HepG2 (cell line): ENCODE data around the gene YTHDF1. TPM values are rescaled to one million over a fixed set of nuclear protein-coding genes. Genes with fewer than 3 reads are reported as not detected.

Source experiments
- ATAC-seq: fragments of 200-7000 bp; cut with Tn5 transposase; 3 replicates; pipeline ENCODE4 v1.9.1; 2020; ENCODE audit warnings: mild to moderate bottlenecking, moderate library complexity
- BruUV-seq: library from RNA; stranded (reverse); fragments of 400-500 nt; replicated peaks from 2 replicates; lab custom pipeline; 2021; lab: Mats Ljungman, UMichigan
- CTCF ChIA-PET: fragments of 300-600 bp; formaldehyde crosslinking; extraction: SDS; loops from one replicate; lab custom pipeline; 2021; ENCODE audit warnings: low total read pairs, inconsistent platforms, low intra/inter-chr PET ratio; lab: Yijun Ruan, JAX
- POLR2A ChIA-PET: fragments of 350-600 bp; sonication (Branson Sonifier 250); formaldehyde crosslinking; loops from one replicate; lab custom pipeline; 2020; ENCODE audit warnings: antibody characterized with exemption, inconsistent platforms; lab: Yijun Ruan, JAX
- DNase-seq: peaks from one replicate; pipeline ENCODE4 v3.0.0-alpha.2; 2015; ENCODE audit warnings: low spot score
- FAIRE-seq: peaks from 3 replicates; lab custom pipeline; 2011; peaks lifted over from hg19 to GRCh38; lab: Jason Lieb, UNC
- H2AFZ ChIP-seq: one replicate; pipeline ENCODE4 v1.6.1; 2011; ENCODE audit warnings: low read length, inconsistent platforms
- H3K27ac ChIP-seq: fragments of 300-600 bp; 3 replicates; pipeline ENCODE4 v1.8.0; 2011; ENCODE audit warnings: mixed run types, mild to moderate bottlenecking, mixed read lengths, low read length, inconsistent platforms; ENCODE audit not compliant: insufficient read depth; ENCODE audit errors: extremely low read length
- H3K27me3 ChIP-seq, 2 experiments: fragments of 200-600 bp in 1 of 2; 2 replicates in 1 of 2; 3 replicates in 1 of 2; pipeline versions ENCODE4 v1.6.0 to v1.8.0; 2011; ENCODE audit warnings: low read length in 2 of 2, mild to moderate bottlenecking in 2 of 2, moderate library complexity in 2 of 2, inconsistent platforms in 1 of 2; ENCODE audit not compliant: insufficient read depth in 2 of 2, control insufficient read depth in 1 of 2
- H3K36me3 ChIP-seq, 2 experiments: fragments of 200-600 bp in 1 of 2; replicated peaks in 1 of 2; 2 replicates in 1 of 2; 3 replicates in 1 of 2; pipeline versions ENCODE4 v1.5.1 to v1.8.0; 2011; ENCODE audit warnings: low read length in 2 of 2, inconsistent platforms in 1 of 2; ENCODE audit not compliant: insufficient read depth in 2 of 2, control insufficient read depth in 1 of 2
- H3K4me1 ChIP-seq: 2 replicates; pipeline ENCODE4 v1.5.1; 2012; ENCODE audit warnings: low read length, inconsistent platforms; ENCODE audit not compliant: insufficient read depth
- H3K4me2 ChIP-seq: 2 replicates; pipeline ENCODE4 v1.6.0; 2011; ENCODE audit warnings: low read depth, low read length, inconsistent platforms
- H3K4me3 ChIP-seq, 3 experiments: fragments of 200-600 bp in 1 of 3; sonication (generic), shearing (Covaris generic) in 1 of 3; replicated peaks in 1 of 3; 2 replicates each; pipeline ENCODE4 v1.5.1; 2011 to 2016; ENCODE audit warnings: low read length in 3 of 3, inconsistent platforms in 2 of 3, low read depth in 2 of 3, mild to moderate bottlenecking in 2 of 3, control low read depth in 1 of 3, mixed read lengths in 1 of 3; ENCODE audit not compliant: insufficient read depth in 1 of 3
- H3K79me2 ChIP-seq: one replicate; pipeline ENCODE4 v1.6.1; 2011; ENCODE audit warnings: low read length, inconsistent platforms; ENCODE audit not compliant: insufficient read depth
- H3K9ac ChIP-seq: 2 replicates; pipeline ENCODE4 v1.6.0; 2011; ENCODE audit warnings: mild to moderate bottlenecking, low read depth, low read length, inconsistent platforms; ENCODE audit not compliant: insufficient read depth
- H3K9me3 ChIP-seq: 2 replicates; pipeline ENCODE4 v1.5.1; 2012; ENCODE audit warnings: mild to moderate bottlenecking, low read length
- H4K20me1 ChIP-seq: 2 replicates; pipeline ENCODE4 v1.6.0; 2011; ENCODE audit warnings: inconsistent platforms, mild to moderate bottlenecking, low read length, moderate library complexity; ENCODE audit not compliant: insufficient read depth
- CENPBD1 ChIP-seq: sonication (generic); formaldehyde crosslinking; IDR thresholded peaks from 2 replicates; pipeline ENCODE4 v1.8.0; 2022; ENCODE audit warnings: missing genetic modification reagents, low read depth, mild to moderate bottlenecking, borderline replicate concordance
- IRF9 ChIP-seq: sonication (generic); formaldehyde crosslinking; IDR thresholded peaks from 2 replicates; pipeline ENCODE4 v1.8.0; 2022; ENCODE audit warnings: missing genetic modification reagents, mild to moderate bottlenecking, borderline replicate concordance
- RARA ChIP-seq: IDR thresholded peaks from 2 replicates; pipeline ENCODE4 v1.6.1; 2016; ENCODE audit warnings: missing genetic modification reagents, missing compliant biosample characterization
- ZNF75D ChIP-seq: sonication (generic); formaldehyde crosslinking; IDR thresholded peaks from 2 replicates; pipeline ENCODE4 v1.8.1; 2023; ENCODE audit warnings: missing genetic modification reagents, mild to moderate bottlenecking, borderline replicate concordance
- WGBS: methylation state at CpG from one replicate; pipeline ENCODE4 v1.1.6; 2017; ENCODE audit warnings: low lambda C conversion rate; 5-methylcytosine and 5-hydroxymethylcytosine counted together
- in situ Hi-C: cut with HindIII; loops from 2 replicates; pipeline ENCODE4 v1.10.0; 2017; ENCODE audit warnings: low pct_unique_long_range_greater_than_20kb; ENCODE audit not compliant: extremely low pct_ligation_motif_present
- intact Hi-C: fragments of 100-400 bp; cut with micrococcal nuclease; formaldehyde crosslinking; loops from one replicate; pipeline ENCODE4 v1.10.0; 2022; ENCODE audit not compliant: unreplicated experiment
- polyA plus RNA-seq, 8 experiments: library from polyadenylated mRNA; depleted of rRNA in 3 of 8; stranded (reverse) in 7 of 8; unstranded in 1 of 8; fragments of >200 nt; fragmentation: Illumina TruSeq in 4 of 8; extraction: Trizol in 4 of 8; gene quantifications; 2 replicates each; pipeline versions ENCODE4 v1.2.1 to v1.2.3, GENCODE V29; 2011 to 2016; ENCODE audit warnings: low read depth in 4 of 8, missing spikeins in 1 of 8, mixed read lengths in 1 of 8; ENCODE audit not compliant: insufficient read depth in 1 of 8
- total RNA-seq, 5 experiments: library from RNA; depleted of rRNA; stranded (reverse); fragments of >200 nt; fragmentation: Illumina TruSeq; extraction: Trizol; gene quantifications; 2 replicates each; pipeline ENCODE4 v1.2.3, GENCODE V29; 2016; ENCODE audit warnings: low read depth in 1 of 5

Gene YTHDF1
- total and polyA plus RNA-seq, 2 of the 13 experiments (the other 11 are each of a cell fraction or from before 2014, with no cell fraction given), result 34.5 to 37.7 TPM

- FAIRE-seq (peak; percentile 59), ATAC-seq (no peak), DNase-seq (no peak)
- TF ChIP-seq IRF9 (CRISPR knock-in tag) (0 out of 2 replicates have a peak, but pooled peaks have one; percentile 29), CENPBD1 (no peak), ZNF75D (CRISPR knock-in tag) (0 out of 2 replicates have a peak, but pooled peaks have one; percentile 58), RARA (0 out of 2 replicates have a peak, but pooled peaks have one; percentile 7)
- CTCF ChIA-PET, result interaction anchor here (0.9 to 1.4 kb wide), 2 partner anchors 9 to 12 kb away, joined by 3 read pairs; no protein-coding TSS in a partner anchor
- Histone ChIP-seq H3K79me2 (no peaks in the 10 kb centered on the region), H3K27me3 (peaks cover 10 to 76% of the 10 kb centered on the region in 2 experiments; a peak in 4 of 5 replicates), H3K4me1 (peaks cover 48% of the 10 kb centered on the region), H3K27ac (no peak overlapping the region), H3K4me2 (peak overlapping the region; percentile 21; the same call in 1 of the 2 replicates), H2AFZ (no peak overlapping the region), H4K20me1 (no peaks in the 10 kb centered on the region), H3K9me3 (no peaks in the 10 kb centered on the region), H3K4me3 (no peak overlapping the region), H3K9ac (no peak overlapping the region), H3K36me3 (no peaks in the 10 kb centered on the region)
- POLR2A ChIA-PET, result no interaction called here
- intact Hi-C loops, result loop anchor here (5.0 kb wide), 1 partner anchor 50 kb away; no protein-coding TSS in a partner anchor
- 2% methylated on average over 18 of the region's 18 CpGs for WGBS
- in situ Hi-C loops, result no loop called here
- BruUV-seq, result no TSS peak
These were observed 16.5 kb upstream of the YTHDF1 start for GRCh38 chr20:63232235-63233060.
